Neural progenitor cell (in vitro differentiated cells): ENCODE results near the gene LARGE1.

Experiments used
- EZH2 ChIP-seq: fragments of 200-600 bp; sonication (generic); IDR thresholded peaks from 2 replicates; pipeline ENCODE4 v1.6.1; 2017; ENCODE audit warnings: antibody characterized with exemption, mild to moderate bottlenecking, moderate library complexity
- EZH2phosphoT487 ChIP-seq: fragments of 200-600 bp; sonication (generic); IDR thresholded peaks from 2 replicates; pipeline ENCODE4 v1.6.1; 2017; ENCODE audit warnings: antibody characterized with exemption
- TF ChIP-seq, protein P1 (sequence below): fragments of 200-600 bp; sonication (generic); IDR thresholded peaks from 2 replicates; pipeline ENCODE4 v1.5.1; 2017; ENCODE audit warnings: antibody characterized with exemption, mild to moderate bottlenecking

DNA sequence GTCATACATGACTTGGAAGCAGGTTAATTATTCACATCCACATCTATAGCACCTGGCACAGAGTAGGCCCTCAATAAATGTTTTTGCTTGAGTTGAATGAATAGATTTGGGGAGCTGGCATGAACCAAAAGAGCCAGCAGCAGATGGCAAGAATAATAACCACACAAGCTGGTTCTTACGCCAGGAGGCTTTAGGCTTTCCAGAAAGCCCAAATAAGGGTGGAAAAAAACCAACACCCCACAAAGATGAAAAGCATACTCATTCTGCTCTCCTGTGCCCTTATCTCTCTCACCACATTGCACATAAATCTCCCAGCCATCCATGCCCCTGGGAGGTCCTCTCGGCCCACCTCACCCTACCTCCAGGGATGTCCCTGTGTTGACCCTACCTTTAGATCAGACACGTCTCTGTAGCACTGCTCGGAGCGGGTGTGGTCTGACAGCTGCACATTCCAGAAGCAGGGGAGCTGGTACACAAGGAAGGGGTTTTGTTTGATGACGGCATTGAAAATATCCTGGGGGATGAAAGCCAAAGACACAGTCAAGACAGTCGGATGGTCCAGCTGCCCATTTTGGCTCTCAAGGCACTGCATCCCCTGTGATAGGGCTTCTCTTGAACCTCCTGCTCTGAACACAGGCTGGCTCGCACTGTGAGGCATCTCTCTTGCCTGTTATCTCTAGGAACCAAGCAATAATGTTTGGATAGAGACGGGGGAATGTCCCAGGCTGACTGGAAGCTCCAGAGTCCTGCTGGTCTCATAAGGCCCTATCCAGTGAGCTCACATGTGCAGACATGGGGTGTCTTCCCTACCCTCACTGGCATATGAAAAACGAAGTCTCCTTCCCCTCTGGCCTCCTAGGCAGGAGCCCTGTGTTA, 538.5 kb downstream of the LARGE1 start:
- TF ChIP-seq, protein P1, sequence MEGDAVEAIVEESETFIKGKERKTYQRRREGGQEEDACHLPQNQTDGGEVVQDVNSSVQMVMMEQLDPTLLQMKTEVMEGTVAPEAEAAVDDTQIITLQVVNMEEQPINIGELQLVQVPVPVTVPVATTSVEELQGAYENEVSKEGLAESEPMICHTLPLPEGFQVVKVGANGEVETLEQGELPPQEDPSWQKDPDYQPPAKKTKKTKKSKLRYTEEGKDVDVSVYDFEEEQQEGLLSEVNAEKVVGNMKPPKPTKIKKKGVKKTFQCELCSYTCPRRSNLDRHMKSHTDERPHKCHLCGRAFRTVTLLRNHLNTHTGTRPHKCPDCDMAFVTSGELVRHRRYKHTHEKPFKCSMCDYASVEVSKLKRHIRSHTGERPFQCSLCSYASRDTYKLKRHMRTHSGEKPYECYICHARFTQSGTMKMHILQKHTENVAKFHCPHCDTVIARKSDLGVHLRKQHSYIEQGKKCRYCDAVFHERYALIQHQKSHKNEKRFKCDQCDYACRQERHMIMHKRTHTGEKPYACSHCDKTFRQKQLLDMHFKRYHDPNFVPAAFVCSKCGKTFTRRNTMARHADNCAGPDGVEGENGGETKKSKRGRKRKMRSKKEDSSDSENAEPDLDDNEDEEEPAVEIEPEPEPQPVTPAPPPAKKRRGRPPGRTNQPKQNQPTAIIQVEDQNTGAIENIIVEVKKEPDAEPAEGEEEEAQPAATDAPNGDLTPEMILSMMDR, result no peak
- TF ChIP-seq EZH2phosphoT487 (no peak), EZH2 (no peak)
